HFFc6 (cell line): ENCODE measurements around the gene ATR. TPM values are rescaled to one million over a fixed set of nuclear protein-coding genes. Genes with fewer than 3 reads are reported as not detected.

ENCODE experiments used
- DNase-seq: peaks from one replicate; pipeline ENCODE4 v3.0.0-alpha.2; 2018
- H3K27ac Mint-ChIP-seq: 2 replicates; pipeline ENCODE4 v1.8.0; 2020; ENCODE audit warnings: mild to moderate bottlenecking, mixed read lengths
- H3K27me3 Mint-ChIP-seq: 2 replicates; pipeline ENCODE4 v1.8.0; 2021; ENCODE audit warnings: mild to moderate bottlenecking, moderate library complexity, mixed read lengths; ENCODE audit not compliant: insufficient read depth
- H3K36me3 Mint-ChIP-seq: 2 replicates; pipeline ENCODE4 v1.8.0; 2021; ENCODE audit warnings: low read depth, mixed read lengths
- H3K4me1 Mint-ChIP-seq: 2 replicates; pipeline ENCODE4 v1.8.0; 2020; ENCODE audit warnings: low read depth, mixed read lengths
- H3K4me3 Mint-ChIP-seq: 2 replicates; pipeline ENCODE4 v1.8.0; 2020; ENCODE audit warnings: mild to moderate bottlenecking, moderate library complexity, mixed read lengths
- H3K9me3 Mint-ChIP-seq: 2 replicates; pipeline ENCODE4 v1.8.0; 2020; ENCODE audit warnings: mild to moderate bottlenecking, mixed read lengths
- CTCF ChIP-seq: fragments of 200-600 bp; sonication (generic); IDR thresholded peaks from 2 replicates; pipeline ENCODE4 v1.5.0; 2021; ENCODE audit warnings: antibody characterized with exemption, mild to moderate bottlenecking
- total RNA-seq, 6 experiments: library from RNA; stranded (reverse); fragmentation: NEBNext Ultra II Directional; extraction: Animal tissue kit (Norgen Biotek cat#: 25700); gene quantifications; 2 replicates in 1 of 6; 3 replicates in 5 of 6; pipeline ENCODE4 v1.2.3, GENCODE V29; 2021

Gene ATR
- total RNA-seq, 6 experiments from 2014 or later = 23.3 to 25.6 (median 24.3) TPM

- Mint-ChIP-seq H3K27me3 (peaks cover 10% of the 10 kb centered on the region), H3K36me3 (no peaks in the 10 kb centered on the region), H3K27ac (no peak overlapping the region), H3K4me3 (no peak overlapping the region), H3K4me1 (no peaks in the 10 kb centered on the region), H3K9me3 (no peaks in the 10 kb centered on the region)
- TF ChIP-seq CTCF = no peak
- no peak for DNase-seq
Observed at GRCh38 chr3:142622405-142622804, 43.9 kb upstream of the ATR start.

DNA sequence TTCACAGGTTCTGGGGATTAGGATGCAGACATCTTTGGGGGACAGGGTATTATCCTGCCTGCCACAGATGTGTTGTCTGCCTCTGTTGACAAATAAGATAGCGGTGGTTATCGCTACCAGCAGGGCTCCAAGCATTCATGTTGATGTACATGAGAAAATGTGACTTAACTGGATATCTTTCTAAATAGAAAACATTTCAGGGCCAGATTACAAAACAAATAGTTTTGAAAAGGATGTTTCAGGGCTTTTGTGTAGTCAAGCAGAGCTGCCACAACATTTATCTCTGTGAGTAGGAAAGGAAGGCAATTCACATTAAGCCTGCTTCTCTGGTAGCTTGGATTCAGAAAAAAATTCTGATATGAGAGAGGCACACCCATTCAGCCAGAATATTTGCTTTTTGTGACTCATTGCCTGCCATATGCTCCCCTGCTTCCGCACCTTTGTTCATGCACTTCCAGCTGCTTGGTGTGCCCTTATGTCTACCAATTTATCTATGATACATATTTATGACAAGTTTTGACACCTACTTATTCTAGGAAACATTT is 40.5 kb upstream of the ATR start:
- H3K4me1 Mint-ChIP-seq = no peaks in the 10 kb centered on the region; the same call in 1 of the 2 replicates
- H3K36me3 Mint-ChIP-seq = no peaks in the 10 kb centered on the region
- DNase-seq = no peak
- no peak for TF ChIP-seq CTCF
- no peak overlapping the region for H3K27ac Mint-ChIP-seq
- H3K4me3 Mint-ChIP-seq = no peak overlapping the region
- H3K27me3 Mint-ChIP-seq = peaks cover 8% of the 10 kb centered on the region
- no peaks in the 10 kb centered on the region for H3K9me3 Mint-ChIP-seq

GRCh38 chr3:142615171-142615570 is 36.6 kb upstream of the ATR start:
- H3K4me3 Mint-ChIP-seq = no peak overlapping the region
- H3K4me1 Mint-ChIP-seq = no peaks in the 10 kb centered on the region; the same call in 1 of the 2 replicates
- H3K9me3 Mint-ChIP-seq = no peaks in the 10 kb centered on the region
- DNase-seq = no peak
- peaks cover 8% of the 10 kb centered on the region for H3K27me3 Mint-ChIP-seq
- H3K36me3 Mint-ChIP-seq = no peaks in the 10 kb centered on the region
- H3K27ac Mint-ChIP-seq = no peak overlapping the region
- no peak for TF ChIP-seq CTCF

DNA sequence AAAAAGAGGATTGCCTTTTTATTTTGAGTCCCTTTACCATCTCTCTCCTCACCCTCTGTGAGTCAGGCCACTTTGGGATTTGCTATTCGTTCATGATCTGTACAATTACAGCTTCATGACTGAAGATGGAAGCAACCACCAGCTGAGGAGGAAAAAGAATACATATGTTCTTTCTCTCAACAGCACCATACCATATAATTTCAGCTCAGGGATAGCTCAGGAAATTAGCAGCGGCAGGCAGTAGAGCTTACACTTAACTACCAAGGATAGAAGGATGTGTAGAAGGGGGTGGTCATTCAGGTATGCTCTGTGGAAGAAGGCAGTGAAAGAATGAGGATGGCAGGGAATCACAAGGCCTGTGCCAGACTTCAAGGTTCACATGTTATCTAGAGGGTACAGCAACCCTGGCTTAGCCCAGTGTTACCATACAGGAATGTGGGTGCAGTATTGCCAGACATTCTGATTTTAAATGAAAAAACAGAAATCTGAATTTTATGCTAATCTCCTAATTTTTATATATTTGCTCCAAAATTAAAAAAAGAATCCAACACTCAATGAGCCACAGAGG is 35.6 kb upstream of the ATR start:
- Mint-ChIP-seq H3K4me1 (no peaks in the 10 kb centered on the region; the same call in 1 of the 2 replicates), H3K4me3 (no peak overlapping the region), H3K9me3 (no peaks in the 10 kb centered on the region), H3K36me3 (no peaks in the 10 kb centered on the region), H3K27me3 (peaks cover 8% of the 10 kb centered on the region), H3K27ac (no peak overlapping the region)
- DNase-seq = no peak
- no peak for TF ChIP-seq CTCF

GRCh38 chr3:142613491-142613890 is 35.0 kb upstream of the ATR start:
- no peak for DNase-seq
- Mint-ChIP-seq H3K27me3 (peaks cover 7% of the 10 kb centered on the region), H3K4me1 (no peaks in the 10 kb centered on the region; the same call in 1 of the 2 replicates), H3K27ac (no peak overlapping the region), H3K36me3 (no peaks in the 10 kb centered on the region), H3K9me3 (no peaks in the 10 kb centered on the region), H3K4me3 (no peak overlapping the region)
- no peak for TF ChIP-seq CTCF
